ENCODE data around the gene ZFP30.
"Not testable (repeated sequence)": the region's sequence is repeated elsewhere in the genome, so short reads cannot be mapped to it uniquely, and the experiment has no call there.

ZFP30 gene
- total RNA-seq: 2.4 to 21.3 (median 11.4) reads per million in 18 experiments

- peak; percentile 49 to 82 for DNase-seq
Observed at GRCh38 chr19:37655301-37655688, at the start of gene ZFP30. Gene ZFP30 (minus strand): TSS chr19:37655465. CDS start chr19:37647822, 7,643 bp downstream.

GRCh38 chr19:37699057-37699456 lies 43.8 kb upstream of the ZFP30 start:
- no peak for DNase-seq

GRCh38 chr19:37698216-37698615 lies 43.0 kb upstream of the ZFP30 start:
- DNase-seq: no peak

- no peak for DNase-seq
Observed at GRCh38 chr19:37695144-37695899, 40.1 kb upstream of the ZFP30 start.

GRCh38 chr19:37692956-37693620 lies 37.8 kb upstream of the ZFP30 start:
- DNase-seq: no peak

DNA sequence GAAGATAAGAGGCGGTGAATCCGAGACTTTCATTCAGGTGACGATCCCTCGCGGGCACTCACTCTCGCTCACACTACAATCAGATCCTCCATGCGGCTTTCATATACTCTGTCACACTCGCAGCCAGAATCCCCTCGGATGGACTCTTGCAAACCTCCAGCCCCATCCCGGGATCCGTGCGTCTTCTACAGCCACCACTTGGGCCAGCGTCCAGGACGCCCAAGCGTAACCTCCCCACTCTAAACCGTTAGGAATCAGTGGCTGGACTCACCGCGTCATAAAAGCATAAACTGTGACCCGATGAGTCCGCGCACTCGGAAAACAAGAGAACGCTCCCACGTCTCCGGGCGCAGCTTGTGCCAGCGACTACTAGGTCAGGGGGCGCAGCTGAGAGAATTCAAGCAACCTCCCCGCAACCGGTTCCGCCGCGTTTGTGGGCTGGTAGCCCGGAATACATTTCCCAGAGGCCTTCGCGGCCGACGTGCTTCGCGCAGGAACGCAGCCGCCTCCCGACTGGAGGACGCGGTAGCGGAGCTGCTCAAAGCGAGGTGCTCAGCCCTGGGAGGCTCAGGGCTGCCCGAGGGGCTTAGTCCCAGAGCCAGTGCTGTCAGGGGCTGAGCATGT lies 36.7 kb upstream of the ZFP30 start:
- peak; percentile 41 to 87 for DNase-seq

DNA sequence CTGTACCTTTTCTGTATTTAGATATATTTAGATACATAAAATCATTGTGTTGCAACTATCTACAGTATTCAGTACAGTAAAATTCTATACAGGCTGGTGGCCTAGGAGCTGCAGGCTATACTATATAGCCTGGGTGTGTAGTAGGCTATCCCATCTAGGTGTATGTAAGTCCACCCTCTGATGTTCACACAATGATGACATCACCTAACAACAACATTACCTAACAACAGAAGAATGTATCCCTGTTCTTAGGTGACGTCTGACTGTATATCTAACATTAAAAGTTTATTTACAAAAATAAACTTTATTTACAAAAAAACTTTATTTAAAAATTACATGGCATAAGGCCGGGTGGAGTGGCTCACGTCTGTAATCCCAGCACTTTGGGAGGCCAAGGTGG lies 28.3 kb upstream of the ZFP30 start:
- DNase-seq: no peak

DNA sequence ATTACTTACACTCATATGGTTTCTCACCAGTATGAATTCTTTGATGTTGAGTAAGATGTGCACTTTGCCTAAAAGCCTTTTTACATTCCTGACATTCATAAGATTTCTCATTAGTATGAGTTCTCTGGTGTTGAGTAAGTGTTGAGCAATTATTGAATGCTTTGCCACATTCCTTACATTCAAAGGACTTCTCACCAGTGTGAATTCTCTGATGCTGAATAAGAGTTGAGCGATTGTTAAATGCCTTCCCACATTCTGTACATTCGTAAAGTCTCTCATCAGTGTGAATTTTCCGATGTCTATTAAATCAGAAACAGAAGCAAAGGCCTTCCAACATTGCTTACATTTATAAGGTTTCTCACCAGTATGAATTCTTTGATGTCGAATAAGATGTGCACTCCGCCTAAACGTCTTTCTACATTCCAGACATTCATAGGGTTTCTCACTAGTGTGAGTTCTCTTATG lies 14.2 kb upstream of the ZFP30 start:
- no peak for DNase-seq

DNA sequence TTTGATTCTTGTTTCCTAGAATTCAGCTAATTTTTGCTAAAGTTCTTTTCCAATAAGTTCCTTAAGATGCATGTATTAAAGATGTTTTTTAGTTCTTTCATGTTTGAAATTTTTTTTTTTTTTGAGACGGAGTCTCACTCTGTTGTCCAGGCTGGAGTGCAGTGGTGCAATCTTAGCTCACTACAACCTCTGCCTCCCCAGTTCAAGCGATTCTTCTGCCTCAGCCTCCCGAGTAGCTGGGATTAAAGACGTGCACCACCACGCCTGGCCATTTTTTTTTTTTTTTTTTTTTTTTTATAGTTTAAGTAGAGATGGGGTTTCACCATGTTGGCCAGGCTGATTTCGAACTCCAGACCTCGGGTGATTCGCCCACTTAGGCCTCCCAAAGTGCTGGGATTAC lies 1.9 kb upstream of the ZFP30 start:
- DNase-seq: not testable (repeated sequence)

DNA sequence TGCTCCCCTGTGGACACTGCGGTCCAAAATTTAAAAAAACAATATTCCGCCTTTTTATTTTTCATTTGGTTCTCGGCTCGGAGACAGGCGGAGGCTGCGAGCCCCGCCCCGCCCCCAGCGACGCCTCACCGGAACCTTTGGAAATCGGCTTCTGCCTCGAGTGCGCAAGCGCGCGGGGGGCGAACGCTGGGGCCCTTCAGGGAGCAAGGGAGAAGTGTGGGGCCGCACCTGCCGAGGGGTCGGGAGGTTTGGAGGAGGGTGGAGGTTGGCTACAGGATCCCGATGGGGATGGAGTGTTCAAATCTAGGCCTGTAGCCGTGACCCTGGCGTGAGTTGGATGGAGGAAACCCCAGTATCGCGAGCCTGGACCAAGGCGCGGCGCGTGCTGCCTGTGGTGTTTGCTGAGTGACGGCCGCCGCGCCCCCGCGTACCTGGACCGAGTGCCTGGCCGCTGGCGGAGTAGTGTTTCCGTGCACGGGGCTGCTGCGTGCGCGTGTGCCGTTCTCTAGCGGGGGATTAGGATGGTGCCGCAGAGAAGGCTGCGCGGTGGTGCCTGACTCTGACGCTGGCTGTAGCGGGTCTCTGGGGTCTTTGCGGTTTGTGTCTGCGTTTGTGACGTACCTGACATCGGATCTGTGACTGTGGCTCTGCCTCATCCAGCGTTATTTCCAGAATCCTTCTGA lies 565 bp upstream of the ZFP30 start:
- DNase-seq: peak; percentile 74 to 81

- peak; percentile 32 to 53 for DNase-seq
Observed at GRCh38 chr19:37654629-37655300, 500 bp downstream of the ZFP30 start.

DNA sequence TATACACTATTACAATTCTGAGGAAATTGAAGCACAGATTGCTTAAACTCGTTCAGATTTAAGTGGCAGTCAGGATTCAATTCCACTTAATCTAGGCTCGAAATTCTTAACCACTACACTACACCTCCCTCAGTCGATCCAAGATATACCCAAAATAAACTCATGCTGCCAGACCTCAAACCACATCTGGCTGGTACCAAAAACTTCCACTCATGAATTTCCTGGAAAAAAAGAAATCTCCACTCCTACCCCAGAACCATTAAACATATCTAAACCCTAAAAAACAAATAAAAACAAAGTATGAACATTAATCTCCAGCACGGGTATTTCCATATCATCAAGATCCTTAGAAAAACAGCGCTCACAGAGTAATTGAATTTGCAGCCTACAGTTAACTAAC lies 1.1 kb downstream of the ZFP30 start:
- no peak for DNase-seq

- no peak for DNase-seq
Observed at GRCh38 chr19:37635076-37636056, 19.9 kb downstream of the ZFP30 start.

- DNase-seq: peak; percentile 36 to 71
Observed at GRCh38 chr19:37594982-37595382, 60.3 kb downstream of the ZFP30 start.

DNA sequence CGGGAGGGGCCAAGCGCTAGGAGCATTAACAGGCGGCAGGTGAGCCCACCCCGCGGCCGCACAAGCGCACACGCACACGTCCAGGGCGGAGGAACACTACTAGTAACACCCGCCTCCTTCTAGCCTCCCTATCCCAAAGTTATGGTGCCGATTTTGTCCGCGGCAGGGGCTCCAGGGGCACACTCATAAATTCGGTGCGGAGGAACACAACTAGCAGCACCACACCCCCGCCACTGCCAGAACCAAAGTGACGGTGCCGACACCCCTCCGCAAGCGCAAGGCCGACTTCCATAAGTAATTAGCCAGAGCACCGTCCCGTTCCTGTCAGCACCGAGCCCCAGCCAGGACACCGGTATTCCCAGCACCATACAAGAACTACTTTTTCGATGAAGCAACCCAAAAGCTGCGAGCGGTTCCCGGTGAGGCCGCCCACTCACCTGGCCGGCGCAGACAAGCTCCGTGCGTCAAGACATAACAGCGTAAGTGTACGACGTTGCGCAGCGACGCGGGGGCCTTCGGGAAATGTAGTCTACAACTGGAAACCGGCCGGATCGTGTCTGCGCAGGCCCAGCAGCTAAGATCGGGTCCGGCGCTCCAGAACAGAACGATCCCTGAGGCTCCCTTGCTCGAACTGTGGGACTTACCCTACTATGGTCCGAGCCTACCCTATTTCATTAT lies 60.8 kb downstream of the ZFP30 start, which contains the start of the genes ZNF540 and ZNF571:
Gene ZNF540 (plus strand): TSS at position 573 of the 678 bp plus-strand sequence. CDS start 3,572 bp downstream, outside the sequence.
Gene ZNF571 (minus strand): TSS at position 489 of the 678 bp plus-strand sequence. CDS start 8,116 bp downstream, outside the sequence.
- peak; percentile 93 to 97 for DNase-seq

DNA sequence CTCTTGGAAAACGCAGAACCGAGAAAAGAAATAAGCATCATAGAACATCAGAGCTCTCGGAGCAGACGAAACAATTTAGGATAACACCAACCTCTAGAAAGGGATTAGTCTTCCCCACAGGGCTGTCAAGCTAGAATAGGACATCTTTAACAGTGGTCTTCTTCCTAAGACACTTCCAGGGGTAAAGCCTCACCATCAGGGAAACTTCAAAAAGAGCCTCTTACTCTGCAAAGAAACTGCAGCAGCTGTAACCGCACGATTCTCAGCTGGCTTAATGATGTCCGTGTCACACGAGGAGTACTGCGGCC lies 61.3 kb downstream of the ZFP30 start:
- DNase-seq: no peak

DNA sequence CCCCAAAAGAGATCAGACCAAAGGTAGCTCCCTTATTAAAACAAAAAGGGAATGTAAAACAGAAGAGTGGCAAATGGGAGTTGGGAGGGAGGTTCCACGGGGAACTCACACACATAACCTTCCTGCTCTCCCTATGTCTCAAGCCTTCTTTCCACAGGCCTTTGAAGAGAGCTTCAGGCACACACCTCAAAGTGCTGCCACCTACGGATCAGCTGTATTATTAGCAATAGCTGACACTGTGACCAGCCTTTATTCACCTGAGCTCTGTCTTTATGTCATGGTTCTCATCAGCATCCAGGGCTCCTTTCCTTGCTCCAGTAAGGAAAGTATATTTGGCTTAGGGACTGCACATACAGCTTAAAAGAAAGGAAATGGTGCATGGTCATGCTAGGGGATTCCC lies 71.9 kb downstream of the ZFP30 start:
- no peak for DNase-seq

- DNase-seq: peak; percentile 30 to 37
Observed at GRCh38 chr19:37572203-37572602, 83.1 kb downstream of the ZFP30 start.

GRCh38 chr19:37565370-37565669 lies 89.9 kb downstream of the ZFP30 start:
- no peak for DNase-seq

GRCh38 chr19:37564624-37565369 lies 90.5 kb downstream of the ZFP30 start:
- DNase-seq: no peak

All from inflammatory macrophage (primary cell).